ENCODE results near the gene KLF11.
A peak's percentile ranks its signal among the peaks of the same experiment; 100 is the strongest.

The KLF11 gene

GRCh38 chr2:10043256-10043905, at the start of gene KLF11:
TSS of gene KLF11 (plus strand) at chr2:10043550. CDS start at chr2:10043717, 167 bp downstream.
- peak; percentile 93 for DNase-seq (ENCODE audit: extremely low spot score)
- ChIA-PET CTCF (interaction anchor here (0.9 to 1.3 kb wide), 2 partner anchors 54 to 59 kb away, joined by 4 to 8 read pairs; no protein-coding TSS in a partner anchor), POLR2A (interaction anchor here (1.0 to 2.0 kb wide), 4 partner anchors 29 to 290 kb away, joined by 3 to 8 read pairs (median 6); partner anchors contain the start of gene TAF1B)
- TF ChIP-seq SUZ12 (IDR thresholded peaks at IDR 0.05) (no peak), L3MBTL2 (conservative IDR thresholded peaks at IDR 0.05) (0 out of 2 replicates have a peak, but pooled peaks have one; percentile 39)

DNA sequence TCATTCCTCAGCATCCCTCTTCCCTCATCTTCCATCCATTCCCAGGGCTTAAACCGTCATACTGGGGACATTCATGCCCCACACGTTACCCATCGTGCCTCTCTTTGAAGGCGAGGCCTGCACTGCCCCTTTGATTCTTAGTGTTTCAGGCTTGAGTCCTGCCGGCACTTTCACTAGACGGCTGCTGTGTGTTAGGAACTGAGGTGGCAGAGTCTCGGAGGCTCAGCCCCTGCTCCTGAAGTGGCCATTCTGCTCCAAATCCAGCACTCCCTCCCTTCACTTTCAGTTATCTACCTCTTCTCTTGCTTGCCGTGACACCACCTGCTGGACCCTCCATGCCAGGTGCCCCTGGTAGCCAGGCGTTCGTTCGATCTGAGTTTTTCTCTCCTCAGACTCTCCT, 48.9 kb upstream of the KLF11 start:
- POLR2A ChIA-PET: no interaction called here
- DNase-seq (ENCODE audit: extremely low spot score): no peak
- CTCF ChIA-PET: no interaction called here
- no peak for TF ChIP-seq SP1 (IDR thresholded peaks at IDR 0.05)
- no peak for TF ChIP-seq PKNOX1 (IDR thresholded peaks at IDR 0.05)
- TF ChIP-seq L3MBTL2 (conservative IDR thresholded peaks at IDR 0.05): no peak
- TF ChIP-seq ELF4 (IDR thresholded peaks at IDR 0.05): no peak
- no peak for TF ChIP-seq ZNF384 (IDR thresholded peaks at IDR 0.05)
- no peak for TF ChIP-seq FOXM1 (IDR thresholded peaks at IDR 0.05; ENCODE audit: borderline replicate concordance)
- TF ChIP-seq ARNT (IDR thresholded peaks at IDR 0.05): no peak
- TF ChIP-seq BHLHE40 (IDR thresholded peaks at IDR 0.05; ENCODE audit: borderline replicate concordance): no peak
- no peak for TF ChIP-seq HDGF (IDR thresholded peaks at IDR 0.05; ENCODE audit: borderline replicate concordance)
- TF ChIP-seq NFRKB (IDR thresholded peaks at IDR 0.05): no peak
- TF ChIP-seq FOXA1 (IDR thresholded peaks at IDR 0.05): no peak
- TF ChIP-seq CTBP1 (IDR thresholded peaks at IDR 0.05; ENCODE audit: borderline replicate concordance): no peak
- TF ChIP-seq SUZ12 (IDR thresholded peaks at IDR 0.05): no peak
- no peak for TF ChIP-seq TARDBP (IDR thresholded peaks at IDR 0.05)
- TF ChIP-seq FOXK2 (IDR thresholded peaks at IDR 0.05): no peak
- no peak for TF ChIP-seq LEF1 (IDR thresholded peaks at IDR 0.05; ENCODE audit: borderline replicate concordance)

GRCh38 chr2:9995059-9995458, 48.3 kb upstream of the KLF11 start:
- DNase-seq (ENCODE audit: extremely low spot score): no peak
- POLR2A ChIA-PET: no interaction called here
- CTCF ChIA-PET: interaction anchor here (0.6 kb wide), 1 partner anchor 12 kb away, joined by 8 read pairs; no protein-coding TSS in a partner anchor
- TF ChIP-seq PKNOX1 (IDR thresholded peaks at IDR 0.05) (no peak), FOXK2 (IDR thresholded peaks at IDR 0.05) (no peak), ZNF384 (IDR thresholded peaks at IDR 0.05) (no peak), SP1 (IDR thresholded peaks at IDR 0.05) (no peak), BHLHE40 (IDR thresholded peaks at IDR 0.05; ENCODE audit: borderline replicate concordance) (no peak), ARNT (IDR thresholded peaks at IDR 0.05) (no peak), L3MBTL2 (conservative IDR thresholded peaks at IDR 0.05) (no peak), CTBP1 (IDR thresholded peaks at IDR 0.05; ENCODE audit: borderline replicate concordance) (no peak), LEF1 (IDR thresholded peaks at IDR 0.05; ENCODE audit: borderline replicate concordance) (no peak), HDGF (IDR thresholded peaks at IDR 0.05; ENCODE audit: borderline replicate concordance) (no peak), SUZ12 (IDR thresholded peaks at IDR 0.05) (no peak), TARDBP (IDR thresholded peaks at IDR 0.05) (no peak), NFRKB (IDR thresholded peaks at IDR 0.05) (no peak), ELF4 (IDR thresholded peaks at IDR 0.05) (no peak), FOXA1 (IDR thresholded peaks at IDR 0.05) (no peak), FOXM1 (IDR thresholded peaks at IDR 0.05; ENCODE audit: borderline replicate concordance) (no peak)

DNA sequence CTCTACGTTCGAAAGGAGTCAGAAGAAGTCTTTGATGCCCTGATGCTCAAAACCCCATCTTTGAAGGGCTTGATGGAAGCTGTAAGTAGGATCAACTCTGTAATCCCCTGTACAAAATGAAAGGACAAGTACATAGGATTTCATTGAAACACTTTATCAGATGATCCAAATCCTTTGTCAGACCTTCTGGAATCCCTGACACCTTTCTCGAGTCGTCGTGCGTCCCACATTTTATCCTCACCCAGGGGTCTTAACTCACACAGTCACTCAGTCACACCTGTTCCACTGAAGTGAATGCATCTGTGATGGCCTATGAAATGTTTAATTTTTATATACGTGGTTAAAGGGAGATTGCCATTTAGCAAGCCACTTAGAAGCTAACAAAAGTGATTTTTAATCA, 47.0 kb upstream of the KLF11 start:
- no peak for DNase-seq (ENCODE audit: extremely low spot score)
- ChIA-PET CTCF (interaction anchor here (0.9 kb wide), 1 partner anchor 12 kb away, joined by 4 read pairs; no protein-coding TSS in a partner anchor), POLR2A (no interaction called here)
- TF ChIP-seq ELF4 (IDR thresholded peaks at IDR 0.05) (no peak), CTBP1 (IDR thresholded peaks at IDR 0.05; ENCODE audit: borderline replicate concordance) (no peak), HDGF (IDR thresholded peaks at IDR 0.05; ENCODE audit: borderline replicate concordance) (no peak), ZNF384 (IDR thresholded peaks at IDR 0.05) (no peak), BHLHE40 (IDR thresholded peaks at IDR 0.05; ENCODE audit: borderline replicate concordance) (no peak), NFRKB (IDR thresholded peaks at IDR 0.05) (no peak)

DNA sequence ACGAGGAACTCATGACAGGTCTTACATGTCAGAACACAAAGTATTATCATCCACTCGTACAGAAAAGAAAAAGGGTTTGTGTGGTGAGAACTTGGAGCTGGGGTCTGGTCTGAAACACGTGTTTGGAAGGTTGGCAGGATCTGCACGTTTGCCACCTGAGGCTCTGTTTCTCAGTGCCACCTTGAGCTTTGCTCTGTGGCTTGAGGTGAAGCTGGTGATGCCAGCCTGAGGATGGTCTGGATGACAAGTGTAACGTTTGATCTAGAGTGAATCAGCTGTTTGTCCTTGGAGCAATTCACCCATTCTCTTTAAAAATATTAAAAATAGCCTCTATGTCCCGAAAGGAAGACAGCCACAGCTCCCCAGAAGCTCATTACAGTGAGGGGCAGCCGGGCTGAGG, 45.4 kb upstream of the KLF11 start:
- DNase-seq (ENCODE audit: extremely low spot score): no peak
- ChIA-PET CTCF (interaction anchor here (0.9 to 1.1 kb wide), 2 partner anchors 14 to 183 kb away, joined by 4 to 10 read pairs; no protein-coding TSS in a partner anchor), POLR2A (no interaction called here)
- TF ChIP-seq PKNOX1 (IDR thresholded peaks at IDR 0.05): no peak
- TF ChIP-seq BHLHE40 (IDR thresholded peaks at IDR 0.05; ENCODE audit: borderline replicate concordance): no peak
- no peak for TF ChIP-seq ELF4 (IDR thresholded peaks at IDR 0.05)
- no peak for TF ChIP-seq FOXA1 (IDR thresholded peaks at IDR 0.05)
- no peak for TF ChIP-seq SP1 (IDR thresholded peaks at IDR 0.05)
- no peak for TF ChIP-seq LEF1 (IDR thresholded peaks at IDR 0.05; ENCODE audit: borderline replicate concordance)
- TF ChIP-seq ARNT (IDR thresholded peaks at IDR 0.05): no peak
- no peak for TF ChIP-seq FOXM1 (IDR thresholded peaks at IDR 0.05; ENCODE audit: borderline replicate concordance)
- no peak for TF ChIP-seq CTBP1 (IDR thresholded peaks at IDR 0.05; ENCODE audit: borderline replicate concordance)
- TF ChIP-seq TARDBP (IDR thresholded peaks at IDR 0.05): no peak
- TF ChIP-seq FOXK2 (IDR thresholded peaks at IDR 0.05): no peak
- no peak for TF ChIP-seq L3MBTL2 (conservative IDR thresholded peaks at IDR 0.05)

Measured in HEK293T (cell line).